Endothelial cell of umbilical vein (primary cell): ENCODE measurements around the gene SKAP1. TPM values are rescaled to one million over a fixed set of nuclear protein-coding genes. Genes with fewer than 3 reads are reported as not detected.

Experiments used
- BruUV-seq: library from RNA; stranded (reverse); fragments of 400-500 nt; replicated peaks from 2 replicates; lab custom pipeline; 2021; lab: Mats Ljungman, UMichigan
- CTCF ChIA-PET: fragments of 300-600, 350-600 bp; sonication (Branson Sonifier 250); formaldehyde crosslinking; loops from one replicate; lab custom pipeline; 2021; ENCODE audit warnings: antibody characterized with exemption, inconsistent platforms; lab: Charles Lee
- POLR2A ChIA-PET: fragments of 300-600, 350-600 bp; sonication (Branson Sonifier 250); formaldehyde crosslinking; loops from one replicate; lab custom pipeline; 2021; ENCODE audit warnings: antibody characterized with exemption, inconsistent platforms; lab: Charles Lee
- DNase-seq: peaks from one replicate; pipeline ENCODE4 v3.0.0-alpha.2; 2011; ENCODE audit warnings: low read depth, low spot score
- FAIRE-seq: peaks from 2 replicates; lab custom pipeline; 2011; peaks lifted over from hg19 to GRCh38; lab: Jason Lieb, UNC
- H2AFZ ChIP-seq: 2 replicates; pipeline ENCODE4 v1.6.0; 2012; ENCODE audit warnings: low read depth, low read length, control low read depth, inconsistent platforms
- H3K27ac ChIP-seq: 2 replicates; pipeline ENCODE4 v1.5.1; 2011; ENCODE audit warnings: low read depth, mild to moderate bottlenecking, control low read depth, low read length, moderate library complexity; ENCODE audit not compliant: insufficient read depth
- H3K27me3 ChIP-seq, 2 experiments: 2 replicates each; pipeline versions ENCODE4 v1.6.0 to v1.6.1; 2011; ENCODE audit warnings: low read length in 2 of 2, mixed read lengths in 1 of 2; ENCODE audit not compliant: control insufficient read depth in 2 of 2, insufficient read depth in 2 of 2
- H3K36me3 ChIP-seq, 2 experiments: 2 replicates in 1 of 2; 3 replicates in 1 of 2; pipeline ENCODE4 v1.5.1; 2011; ENCODE audit warnings: low read length in 2 of 2, mild to moderate bottlenecking in 1 of 2, moderate library complexity in 1 of 2; ENCODE audit not compliant: control insufficient read depth in 2 of 2, insufficient read depth in 2 of 2; ENCODE audit errors: extremely low read depth in 1 of 2
- H3K4me1 ChIP-seq: 3 replicates; pipeline ENCODE4 v1.5.1; 2011; ENCODE audit warnings: mild to moderate bottlenecking, low read length; ENCODE audit not compliant: control insufficient read depth, insufficient read depth; ENCODE audit errors: extremely low read depth
- H3K4me2 ChIP-seq: 2 replicates; pipeline ENCODE4 v1.6.1; 2011; ENCODE audit warnings: low read length, control low read depth, mixed read lengths; ENCODE audit not compliant: insufficient read depth
- H3K4me3 ChIP-seq, 3 experiments: fragments of 200-600 bp in 1 of 3; sonication (generic), shearing (Covaris generic) in 1 of 3; replicated peaks in 1 of 3; 2 replicates each; pipeline ENCODE4 v1.5.1; 2011 to 2016; ENCODE audit warnings: control low read depth in 3 of 3, low read length in 3 of 3, mild to moderate bottlenecking in 2 of 3, inconsistent platforms in 1 of 3, low read depth in 1 of 3, moderate library complexity in 1 of 3; ENCODE audit not compliant: insufficient read depth in 1 of 3
- H3K79me2 ChIP-seq: 2 replicates; pipeline ENCODE4 v1.6.0; 2012; ENCODE audit warnings: low read length, inconsistent platforms; ENCODE audit not compliant: control insufficient read depth, insufficient read depth
- H3K9ac ChIP-seq: replicated peaks from 2 replicates; pipeline ENCODE3; 2011; ENCODE audit warnings: low read length, control low read depth; ENCODE audit not compliant: insufficient read depth; ENCODE audit errors: extremely low read depth
- H3K9me1 ChIP-seq: replicated peaks from 3 replicates; pipeline ENCODE4 v1.6.0; 2011; ENCODE audit warnings: mild to moderate bottlenecking, low read length; ENCODE audit not compliant: control insufficient read depth, insufficient read depth; ENCODE audit errors: extremely low read depth
- H3K9me3 ChIP-seq: replicated peaks from 2 replicates; pipeline ENCODE4 v1.5.1; 2012; ENCODE audit warnings: low read length, inconsistent platforms; ENCODE audit not compliant: control insufficient read depth, insufficient read depth
- H4K20me1 ChIP-seq: replicated peaks from 2 replicates; pipeline ENCODE3; 2011; ENCODE audit warnings: mild to moderate bottlenecking, low read length; ENCODE audit not compliant: control insufficient read depth, insufficient read depth; ENCODE audit errors: extremely low read depth
- EZH2 ChIP-seq: IDR thresholded peaks from 2 replicates; pipeline ENCODE4 v1.6.1; 2012; ENCODE audit warnings: borderline replicate concordance, low read depth, mild to moderate bottlenecking, moderate library complexity, low read length, inconsistent platforms; ENCODE audit not compliant: severe bottlenecking
- FOS ChIP-seq: IDR thresholded peaks from 2 replicates; pipeline ENCODE4 v1.6.1; 2011; ENCODE audit warnings: mild to moderate bottlenecking, low read length, moderate library complexity, borderline replicate concordance; ENCODE audit not compliant: insufficient read depth
- GATA2 ChIP-seq: IDR thresholded peaks from 2 replicates; pipeline ENCODE4 v1.7.0; 2011; ENCODE audit warnings: low read depth, mild to moderate bottlenecking, moderate library complexity, mixed read lengths, low read length; ENCODE audit not compliant: insufficient read length, insufficient read depth
- JUN ChIP-seq: IDR thresholded peaks from 2 replicates; pipeline ENCODE4 v1.6.1; 2011; ENCODE audit warnings: borderline replicate concordance, low read depth; ENCODE audit not compliant: insufficient read length, insufficient read depth
- MYC ChIP-seq: IDR thresholded peaks from one replicate; pipeline ENCODE4 v1.6.1; 2011; ENCODE audit warnings: mild to moderate bottlenecking, low read depth, low read length
- POLR2A ChIP-seq: IDR thresholded peaks from 2 replicates; pipeline ENCODE4 v1.6.1; 2012; ENCODE audit warnings: low read depth, mild to moderate bottlenecking, control low read depth, low read length
- POLR2AphosphoS5 ChIP-seq: IDR thresholded peaks from 2 replicates; pipeline ENCODE4 v1.6.1; 2012; ENCODE audit warnings: low read depth, mild to moderate bottlenecking, control low read depth, low read length, moderate library complexity; ENCODE audit not compliant: insufficient read depth
- dilution Hi-C: fragments of 300-500 bp; cut with MboI; formaldehyde crosslinking; loops from one replicate; pipeline ENCODE4 v1.15.0; 2019; ENCODE audit warnings: low sequenced_read_pairs; ENCODE audit not compliant: extremely low pct_ligation_motif_present
- intact Hi-C: fragments of 100-400 bp; cut with micrococcal nuclease; formaldehyde crosslinking; loops from one replicate; pipeline ENCODE4 v1.10.0; 2022
- polyA plus RNA-seq, 4 experiments: library from polyadenylated mRNA; depleted of rRNA in 3 of 4; stranded (reverse) in 3 of 4; unstranded in 1 of 4; fragments of >200 nt; gene quantifications; 2 replicates each; pipeline versions ENCODE4 v1.2.1 to v1.2.3, GENCODE V29; 2011 to 2012; ENCODE audit warnings: missing spikeins in 1 of 4
- total RNA-seq: library from RNA; stranded (reverse); gene quantifications from 2 replicates; pipeline ENCODE4 v1.2.3, GENCODE V29; 2021
- TF ChIP-seq, protein P1 (sequence below), 2 donors: IDR thresholded peaks; 1 replicate in 1 of 2; 2 replicates in 1 of 2; pipeline ENCODE4 v1.5.1; 2011; ENCODE audit warnings: low read length in 2 of 2, mild to moderate bottlenecking in 2 of 2, moderate library complexity in 2 of 2, control low read depth in 1 of 2, inconsistent platforms in 1 of 2, low read depth in 1 of 2; ENCODE audit not compliant: insufficient read depth in 1 of 2; ENCODE audit errors: extremely low read depth in 1 of 2
- TF ChIP-seq, protein P2 (sequence below): IDR thresholded peaks from 2 replicates; pipeline ENCODE4 v1.6.1; 2011; ENCODE audit not compliant: insufficient read depth, insufficient read length

Gene SKAP1
- total and polyA plus RNA-seq, 2 donors (not counting 3 experiments of a cell fraction or from before 2014, with no cell fraction given) = 0.75 TPM; not detected in 1

DNA sequence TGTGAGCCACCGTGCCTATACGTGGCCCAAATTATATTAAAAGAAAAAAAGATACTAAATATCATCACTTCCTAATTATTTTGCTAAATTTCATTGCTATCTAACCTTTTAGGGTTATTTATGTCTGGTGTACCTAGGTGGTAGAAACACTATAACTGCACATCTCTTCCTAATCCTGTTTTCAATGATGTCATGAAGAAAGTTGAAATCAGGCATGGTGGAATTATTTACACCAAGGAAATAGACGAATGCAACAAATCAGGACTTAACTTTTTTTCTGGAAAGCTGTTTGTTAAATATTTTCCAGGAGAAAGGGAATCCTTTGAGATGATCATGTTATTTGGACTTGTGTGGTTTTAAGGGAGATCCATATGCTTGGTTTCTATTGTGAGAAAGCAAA, 39.2 kb upstream of the SKAP1 start:
- ChIA-PET CTCF (interaction anchor here (1.0 to 3.5 kb wide), 4 partner anchors 12 to 37 kb away, joined by 3 to 10 read pairs (median 4); no protein-coding TSS in a partner anchor), POLR2A (no interaction called here)
- Histone ChIP-seq H3K36me3 (no peaks in the 10 kb centered on the region), H4K20me1 (no peaks in the 10 kb centered on the region), H3K27me3 (peaks cover 21 to 29% of the 10 kb centered on the region in 2 experiments), H3K4me1 (no peaks in the 10 kb centered on the region), H3K79me2 (no peaks in the 10 kb centered on the region), H3K27ac (no peak overlapping the region), H3K9me3 (no peaks in the 10 kb centered on the region), H3K4me3 (no peak overlapping the region), H3K4me2 (no peak overlapping the region), H3K9ac (no peak overlapping the region), H3K9me1 (peaks cover 2% of the 10 kb centered on the region), H2AFZ (no peak overlapping the region)
- intact Hi-C loops = no loop called here
- TF ChIP-seq GATA2 (no peak), EZH2 (no peak), FOS (no peak), POLR2AphosphoS5 (no peak), MYC (no peak), JUN (no peak), POLR2A (no peak)
- TF ChIP-seq, protein P1, sequence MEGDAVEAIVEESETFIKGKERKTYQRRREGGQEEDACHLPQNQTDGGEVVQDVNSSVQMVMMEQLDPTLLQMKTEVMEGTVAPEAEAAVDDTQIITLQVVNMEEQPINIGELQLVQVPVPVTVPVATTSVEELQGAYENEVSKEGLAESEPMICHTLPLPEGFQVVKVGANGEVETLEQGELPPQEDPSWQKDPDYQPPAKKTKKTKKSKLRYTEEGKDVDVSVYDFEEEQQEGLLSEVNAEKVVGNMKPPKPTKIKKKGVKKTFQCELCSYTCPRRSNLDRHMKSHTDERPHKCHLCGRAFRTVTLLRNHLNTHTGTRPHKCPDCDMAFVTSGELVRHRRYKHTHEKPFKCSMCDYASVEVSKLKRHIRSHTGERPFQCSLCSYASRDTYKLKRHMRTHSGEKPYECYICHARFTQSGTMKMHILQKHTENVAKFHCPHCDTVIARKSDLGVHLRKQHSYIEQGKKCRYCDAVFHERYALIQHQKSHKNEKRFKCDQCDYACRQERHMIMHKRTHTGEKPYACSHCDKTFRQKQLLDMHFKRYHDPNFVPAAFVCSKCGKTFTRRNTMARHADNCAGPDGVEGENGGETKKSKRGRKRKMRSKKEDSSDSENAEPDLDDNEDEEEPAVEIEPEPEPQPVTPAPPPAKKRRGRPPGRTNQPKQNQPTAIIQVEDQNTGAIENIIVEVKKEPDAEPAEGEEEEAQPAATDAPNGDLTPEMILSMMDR (IDR thresholded peaks at IDR 0.05; ENCODE audit: extremely low read depth in 1 of 2, insufficient read depth in 1 of 2, low read depth in 1 of 2, low read length in 2 of 2) = no peak
- TF ChIP-seq, protein P2, sequence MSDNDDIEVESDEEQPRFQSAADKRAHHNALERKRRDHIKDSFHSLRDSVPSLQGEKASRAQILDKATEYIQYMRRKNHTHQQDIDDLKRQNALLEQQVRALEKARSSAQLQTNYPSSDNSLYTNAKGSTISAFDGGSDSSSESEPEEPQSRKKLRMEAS = no peak
- no peak for DNase-seq
- dilution Hi-C loops = no loop called here
- no peak for FAIRE-seq
- BruUV-seq = no TSS peak
